Measurements from ENCODE around the gene LRRC55.

- no peak for TF ChIP-seq CTCF (IDR thresholded peaks at IDR 0.05)
- TF ChIP-seq TCF7L2 (IDR thresholded peaks at IDR 0.05; ENCODE audit: low read depth, low read length) = no peak
- no peak for TF ChIP-seq POLR2AphosphoS5 (IDR thresholded peaks at IDR 0.05; ENCODE audit: low read depth, low read length)
- TF ChIP-seq, protein P1, sequence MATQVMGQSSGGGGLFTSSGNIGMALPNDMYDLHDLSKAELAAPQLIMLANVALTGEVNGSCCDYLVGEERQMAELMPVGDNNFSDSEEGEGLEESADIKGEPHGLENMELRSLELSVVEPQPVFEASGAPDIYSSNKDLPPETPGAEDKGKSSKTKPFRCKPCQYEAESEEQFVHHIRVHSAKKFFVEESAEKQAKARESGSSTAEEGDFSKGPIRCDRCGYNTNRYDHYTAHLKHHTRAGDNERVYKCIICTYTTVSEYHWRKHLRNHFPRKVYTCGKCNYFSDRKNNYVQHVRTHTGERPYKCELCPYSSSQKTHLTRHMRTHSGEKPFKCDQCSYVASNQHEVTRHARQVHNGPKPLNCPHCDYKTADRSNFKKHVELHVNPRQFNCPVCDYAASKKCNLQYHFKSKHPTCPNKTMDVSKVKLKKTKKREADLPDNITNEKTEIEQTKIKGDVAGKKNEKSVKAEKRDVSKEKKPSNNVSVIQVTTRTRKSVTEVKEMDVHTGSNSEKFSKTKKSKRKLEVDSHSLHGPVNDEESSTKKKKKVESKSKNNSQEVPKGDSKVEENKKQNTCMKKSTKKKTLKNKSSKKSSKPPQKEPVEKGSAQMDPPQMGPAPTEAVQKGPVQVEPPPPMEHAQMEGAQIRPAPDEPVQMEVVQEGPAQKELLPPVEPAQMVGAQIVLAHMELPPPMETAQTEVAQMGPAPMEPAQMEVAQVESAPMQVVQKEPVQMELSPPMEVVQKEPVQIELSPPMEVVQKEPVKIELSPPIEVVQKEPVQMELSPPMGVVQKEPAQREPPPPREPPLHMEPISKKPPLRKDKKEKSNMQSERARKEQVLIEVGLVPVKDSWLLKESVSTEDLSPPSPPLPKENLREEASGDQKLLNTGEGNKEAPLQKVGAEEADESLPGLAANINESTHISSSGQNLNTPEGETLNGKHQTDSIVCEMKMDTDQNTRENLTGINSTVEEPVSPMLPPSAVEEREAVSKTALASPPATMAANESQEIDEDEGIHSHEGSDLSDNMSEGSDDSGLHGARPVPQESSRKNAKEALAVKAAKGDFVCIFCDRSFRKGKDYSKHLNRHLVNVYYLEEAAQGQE (IDR thresholded peaks at IDR 0.05; ENCODE audit: insufficient read depth in 1 of 2, low read depth in 2 of 2, low read length in 1 of 2) = no peak
- TF ChIP-seq SIN3A (IDR thresholded peaks at IDR 0.05; ENCODE audit: borderline replicate concordance, insufficient read depth, low read depth, low read length) = no peak
These were observed 28.3 kb upstream of the LRRC55 start for GRCh38 chr11:57153448-57153847.
